NCI-H524 (cell line): Measurements from ENCODE around the gene GNAZ.
A peak's percentile ranks its signal among the peaks of the same experiment; 100 is the strongest.

Experiments
- DNase-seq, 2 experiments: peaks; one replicate each; lab custom pipeline; 2025; lab: John Stamatoyannopoulos, UW

Gene GNAZ

GRCh38 chr22:23064381-23065068, 5.8 kb upstream of the GNAZ start:
- DNase-seq: no peak

GRCh38 chr22:23065069-23065451, 5.3 kb upstream of the GNAZ start:
- no peak for DNase-seq

GRCh38 chr22:23065495-23066122, 4.7 kb upstream of the GNAZ start:
- peak; percentile 21 to 52 for DNase-seq

- DNase-seq: peak in 1 of 2 experiments; percentile 62
Measured at GRCh38 chr22:23066200-23067022, 3.9 kb upstream of the GNAZ start.

- no peak for DNase-seq
Measured at GRCh38 chr22:23067023-23067650, 3.2 kb upstream of the GNAZ start.

- no peak for DNase-seq
Measured at GRCh38 chr22:23067691-23068090, 2.6 kb upstream of the GNAZ start.

GRCh38 chr22:23068096-23068831, 2.1 kb upstream of the GNAZ start:
- DNase-seq: no peak

GRCh38 chr22:23068832-23069385, 1.4 kb upstream of the GNAZ start:
- no peak for DNase-seq

- peak; percentile 59 to 90 for DNase-seq
Measured at GRCh38 chr22:23069502-23070357, 589 bp upstream of the GNAZ start.

- DNase-seq: no peak
Measured at GRCh38 chr22:23071230-23072076, 1.1 kb downstream of the GNAZ start.

GRCh38 chr22:23072077-23072910, 2.0 kb downstream of the GNAZ start:
- no peak for DNase-seq

- DNase-seq: no peak
Measured at GRCh38 chr22:23072911-23073491, 2.7 kb downstream of the GNAZ start.

- peak in 1 of 2 experiments; percentile 17 for DNase-seq
Measured at GRCh38 chr22:23073526-23074229, 3.4 kb downstream of the GNAZ start.

GRCh38 chr22:23074451-23074850, 4.1 kb downstream of the GNAZ start:
- DNase-seq: no peak

- DNase-seq: no peak
Measured at GRCh38 chr22:23075050-23075449, 4.7 kb downstream of the GNAZ start.

- no peak for DNase-seq
Measured at GRCh38 chr22:23075525-23076216, 5.4 kb downstream of the GNAZ start.
